Activated CD4-positive, alpha-beta T cell treated with anti-CD3 and anti-CD28 coated beads, Interleukin-2, amount 10 ng/mL, durations not matched to agents 24 days and 14 days (primary cell): ENCODE results near the gene PPP4C. TPM values are rescaled to one million over a fixed set of nuclear protein-coding genes. Genes with fewer than 3 reads are reported as not detected.
"Not testable (repeated sequence)": the region's sequence is repeated elsewhere in the genome, so short reads cannot be mapped to it uniquely, and the experiment has no call there.

Experiments used
- DNase-seq: peaks from one replicate; pipeline ENCODE4 v3.0.0; 2022
- H3K27ac Mint-ChIP-seq: one replicate; pipeline ENCODE4 v1.8.0; 2022; ENCODE audit warnings: mild to moderate bottlenecking, mixed read lengths
- H3K27me3 Mint-ChIP-seq: one replicate; pipeline ENCODE4 v1.8.0; 2022; ENCODE audit warnings: mixed read lengths
- H3K36me3 Mint-ChIP-seq: one replicate; pipeline ENCODE4 v1.8.0; 2022; ENCODE audit warnings: low read depth, mild to moderate bottlenecking, mixed read lengths
- H3K4me1 Mint-ChIP-seq: one replicate; pipeline ENCODE4 v1.8.0; 2021; ENCODE audit warnings: mixed read lengths
- H3K4me3 Mint-ChIP-seq: one replicate; pipeline ENCODE4 v1.8.0; 2022; ENCODE audit warnings: mild to moderate bottlenecking, moderate library complexity, mixed read lengths
- H3K9me3 Mint-ChIP-seq: one replicate; pipeline ENCODE4 v1.8.0; 2021; ENCODE audit warnings: mixed read lengths
- intact Hi-C: fragments of 100-400 bp; cut with micrococcal nuclease; formaldehyde crosslinking; loops from one replicate; pipeline ENCODE4 v1.15.1; 2023
- total RNA-seq: library from RNA; stranded (reverse); gene quantifications from 2 replicates; pipeline ENCODE4 v1.2.3, GENCODE V29; 2022

Gene PPP4C
- 144 and 145 TPM in 2 replicates for total RNA-seq

DNA sequence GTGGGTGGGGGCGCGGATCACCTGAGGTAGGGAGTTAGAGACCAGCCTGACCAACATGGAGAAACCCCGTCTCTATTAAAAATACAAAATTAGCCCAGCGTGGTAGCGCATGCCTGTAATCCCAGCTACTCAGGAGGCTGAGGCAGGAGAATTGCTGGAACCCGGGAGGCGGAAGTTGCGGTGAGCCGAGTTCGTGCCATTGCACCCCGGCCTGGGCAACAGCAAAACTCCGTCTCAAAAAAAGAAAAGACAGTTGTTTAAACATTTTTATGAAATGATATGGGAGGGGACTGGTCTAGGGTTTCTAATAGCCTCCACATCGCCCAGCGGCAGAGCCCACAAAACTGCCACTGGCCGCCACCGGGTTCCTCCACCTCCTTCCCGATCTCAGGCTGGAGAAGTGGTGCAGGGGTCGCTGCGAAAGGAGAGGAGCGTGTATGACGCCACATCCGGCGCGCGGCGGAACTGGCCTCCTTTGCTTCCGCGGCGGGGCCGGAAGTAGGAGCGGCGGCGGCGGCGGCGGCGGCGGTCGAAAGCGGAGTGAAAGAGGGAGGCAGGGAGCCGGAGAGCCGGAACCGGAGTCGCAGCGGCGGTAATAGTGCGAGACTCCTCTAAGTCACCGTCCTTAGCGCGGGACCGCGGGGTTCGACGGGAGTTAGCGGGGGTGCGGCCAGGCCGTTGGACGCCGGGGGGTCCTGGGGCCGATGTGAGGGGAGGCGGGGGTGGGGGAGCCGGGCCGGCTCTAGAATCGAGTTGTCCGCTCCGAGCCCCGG lies at the start of gene PPP4C:
PPP4C (plus strand) TSS at position 492 of the 773 bp plus-strand sequence. CDS start 384 bp downstream, outside the sequence.
- Mint-ChIP-seq H3K4me3 (peak within 1 kb of the TSS; percentile 91), H3K9me3 (no peaks in the 10 kb centered on the region), H3K36me3 (peaks cover 56% of the 10 kb centered on the region), H3K27ac (peak within 1 kb of the TSS; percentile 89), H3K4me1 (peaks cover 28% of the 10 kb centered on the region), H3K27me3 (no peaks in the 10 kb centered on the region)
- DNase-seq, result peak; percentile 98
- intact Hi-C loops, result loop anchor here (1.0 kb wide), 2 partner anchors 10 to 17 kb away; partner anchors contain the start of gene ALDOA

DNA sequence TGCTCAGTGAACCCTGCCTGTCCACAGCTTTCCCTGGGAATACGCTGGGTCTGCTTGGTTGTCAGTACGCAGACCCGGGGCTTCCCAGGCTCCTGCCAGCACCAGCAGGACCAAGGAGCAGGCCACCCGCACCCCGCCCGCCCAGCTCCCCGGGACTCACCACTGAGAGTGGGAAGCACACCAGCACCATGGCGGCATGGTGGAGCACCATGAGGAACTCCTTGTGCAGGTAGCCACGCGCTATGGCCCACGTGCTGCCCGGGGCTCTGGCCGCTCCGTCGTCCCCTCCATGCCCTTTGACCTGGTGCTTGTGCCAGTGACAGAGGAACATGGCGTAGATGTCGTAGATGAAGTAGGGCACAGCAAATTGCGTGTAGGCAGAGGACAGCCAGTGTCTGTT lies 49.3 kb upstream of the PPP4C start:
- no peaks in the 10 kb centered on the region for H3K36me3 Mint-ChIP-seq
- intact Hi-C loops, result loop anchor here (10.0 kb wide), 1 partner anchor 162 kb away; the partner anchor contains the start of gene CDIPT
- peaks cover 2% of the 10 kb centered on the region for H3K4me1 Mint-ChIP-seq
- H3K27ac Mint-ChIP-seq, result no peak overlapping the region
- H3K27me3 Mint-ChIP-seq, result peaks cover 41% of the 10 kb centered on the region
- H3K9me3 Mint-ChIP-seq, result no peaks in the 10 kb centered on the region
- DNase-seq, result no peak
- no peak overlapping the region for H3K4me3 Mint-ChIP-seq

DNA sequence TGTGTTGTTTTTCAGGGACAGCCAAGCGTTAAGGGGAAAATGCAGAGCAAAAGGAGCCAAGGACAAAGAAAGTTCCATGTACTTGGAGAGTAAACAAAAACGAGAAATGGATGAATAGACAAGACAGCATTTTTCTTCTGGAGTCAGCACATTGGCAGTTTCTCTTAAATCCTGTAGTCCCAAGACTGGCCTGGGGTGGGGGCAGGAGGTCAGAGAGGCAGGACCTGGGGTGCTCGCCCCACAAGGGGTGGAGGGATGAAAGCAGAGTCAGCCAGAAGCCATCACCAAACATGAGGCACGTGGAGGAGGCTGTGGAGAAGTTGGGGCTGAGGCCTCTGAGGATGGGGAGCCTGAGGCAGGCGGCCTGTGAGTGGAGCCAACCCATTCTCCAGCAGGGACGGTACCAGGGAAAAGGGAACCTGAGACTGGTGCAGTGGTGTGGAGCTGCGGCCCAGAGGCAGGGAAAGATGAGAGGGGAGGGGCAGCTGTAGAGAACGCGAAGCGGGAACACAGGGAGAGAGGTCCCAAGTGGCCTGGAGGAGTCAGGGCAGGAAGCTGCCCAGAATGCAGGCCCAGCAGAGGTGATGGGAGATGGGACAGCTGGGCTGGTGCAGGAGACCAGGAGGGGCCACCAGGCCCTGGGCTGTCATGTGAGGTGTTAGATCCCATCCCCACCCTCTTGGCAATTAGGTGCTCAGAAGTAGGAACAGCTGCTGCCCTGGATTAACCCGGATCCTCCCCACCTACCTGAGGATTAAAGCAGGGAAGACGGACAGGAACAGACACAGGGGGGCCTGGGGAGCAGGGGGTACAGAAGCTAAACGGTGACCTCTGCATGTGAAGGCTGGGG lies 48.0 kb upstream of the PPP4C start:
- Mint-ChIP-seq H3K9me3 (no peaks in the 10 kb centered on the region), H3K4me1 (peaks cover 6% of the 10 kb centered on the region), H3K4me3 (no peak overlapping the region), H3K36me3 (no peaks in the 10 kb centered on the region), H3K27ac (no peak overlapping the region), H3K27me3 (peaks cover 49% of the 10 kb centered on the region)
- DNase-seq, result peak; percentile 53
- intact Hi-C loops, result loop anchor here (10.0 kb wide), 1 partner anchor 163 kb away; the partner anchor contains the start of gene CDIPT

GRCh38 chr16:30028438-30029076 lies 47.2 kb upstream of the PPP4C start:
- Mint-ChIP-seq H3K36me3 (no peaks in the 10 kb centered on the region), H3K27ac (no peak overlapping the region), H3K4me1 (peaks cover 6% of the 10 kb centered on the region), H3K27me3 (peaks cover 49% of the 10 kb centered on the region), H3K9me3 (no peaks in the 10 kb centered on the region), H3K4me3 (no peak overlapping the region)
- DNase-seq, result peak; percentile 80
- intact Hi-C loops, result loop anchor here (10.0 kb wide), 1 partner anchor 164 kb away; the partner anchor contains the start of gene CDIPT

DNA sequence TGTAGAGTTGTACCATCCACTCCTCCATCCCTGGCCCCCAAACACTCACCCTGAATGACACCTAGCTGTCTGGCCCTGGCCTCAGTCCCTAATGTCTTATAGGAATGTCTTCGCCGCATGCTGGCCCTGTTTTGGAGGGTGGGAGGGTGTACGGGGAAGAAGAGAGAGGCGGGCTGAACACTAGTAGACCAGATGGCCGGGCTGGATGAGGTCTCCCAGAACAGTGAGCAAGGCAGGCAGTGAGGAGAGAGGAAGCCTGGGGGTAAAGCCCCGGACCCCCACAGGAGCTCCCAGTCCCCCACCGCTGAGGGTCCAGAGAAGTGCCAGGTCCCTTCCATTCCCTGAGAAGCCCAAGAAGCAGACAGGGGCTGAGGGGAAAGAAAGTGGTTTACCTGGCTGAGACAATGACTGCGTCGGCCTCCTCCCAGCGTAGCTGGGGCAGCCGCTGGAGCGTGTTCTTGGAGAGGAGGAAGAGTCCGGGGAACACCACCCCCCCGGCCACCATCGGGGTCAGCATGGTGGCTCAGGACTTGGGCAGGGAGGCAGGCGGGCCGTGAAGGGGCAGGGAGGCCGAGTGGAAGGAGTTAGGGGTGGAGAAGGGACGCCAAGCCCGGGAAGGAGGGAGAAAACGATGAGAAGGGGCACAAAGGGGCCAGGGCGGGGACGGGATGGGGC lies 45.6 kb upstream of the PPP4C start:
- H3K27ac Mint-ChIP-seq, result no peak overlapping the region
- H3K4me3 Mint-ChIP-seq, result peak overlapping the region; percentile 30
- H3K4me1 Mint-ChIP-seq, result peaks cover 8% of the 10 kb centered on the region
- no peaks in the 10 kb centered on the region for H3K36me3 Mint-ChIP-seq
- intact Hi-C loops, result no loop called here
- H3K27me3 Mint-ChIP-seq, result peaks cover 52% of the 10 kb centered on the region
- no peak for DNase-seq
- H3K9me3 Mint-ChIP-seq, result no peaks in the 10 kb centered on the region

- H3K9me3 Mint-ChIP-seq, result no peaks in the 10 kb centered on the region
- intact Hi-C loops, result no loop called here
- peaks cover 55% of the 10 kb centered on the region for H3K27me3 Mint-ChIP-seq
- peak within 1 kb of the TSS; percentile 30 for H3K4me3 Mint-ChIP-seq
- peaks cover 10% of the 10 kb centered on the region for H3K4me1 Mint-ChIP-seq
- no peaks in the 10 kb centered on the region for H3K36me3 Mint-ChIP-seq
- no peak within 1 kb of the TSS for H3K27ac Mint-ChIP-seq
- peak; percentile 56 for DNase-seq
Observed at GRCh38 chr16:30030841-30031413, 44.9 kb upstream of the PPP4C start, which contains the start of gene TLCD3B. Gene TLCD3B (minus strand): TSS chr16:30031271. CDS start chr16:30030527, 744 bp downstream.

GRCh38 chr16:30031477-30031918 lies 44.3 kb upstream of the PPP4C start:
- H3K27ac Mint-ChIP-seq, result no peak overlapping the region
- intact Hi-C loops, result no loop called here
- no peak overlapping the region for H3K4me3 Mint-ChIP-seq
- peaks cover 56% of the 10 kb centered on the region for H3K27me3 Mint-ChIP-seq
- H3K36me3 Mint-ChIP-seq, result no peaks in the 10 kb centered on the region
- peak; percentile 57 for DNase-seq
- no peaks in the 10 kb centered on the region for H3K9me3 Mint-ChIP-seq
- H3K4me1 Mint-ChIP-seq, result peaks cover 10% of the 10 kb centered on the region

- H3K27me3 Mint-ChIP-seq, result peaks cover 51% of the 10 kb centered on the region
Observed at GRCh38 chr16:30032083-30032819, 43.5 kb upstream of the PPP4C start.

GRCh38 chr16:30033270-30033669 lies 42.5 kb upstream of the PPP4C start:
- H3K36me3 Mint-ChIP-seq, result no peaks in the 10 kb centered on the region
- intact Hi-C loops, result no loop called here
- H3K9me3 Mint-ChIP-seq, result no peaks in the 10 kb centered on the region
- DNase-seq, result peak; percentile 56
- H3K27ac Mint-ChIP-seq, result no peak overlapping the region
- peaks cover 48% of the 10 kb centered on the region for H3K27me3 Mint-ChIP-seq
- H3K4me3 Mint-ChIP-seq, result no peak overlapping the region
- peaks cover 10% of the 10 kb centered on the region for H3K4me1 Mint-ChIP-seq

More at GRCh38 chr16:30032083-30032819, 43.5 kb upstream of the PPP4C start:
- intact Hi-C loops, result no loop called here
- Mint-ChIP-seq H3K36me3 (no peaks in the 10 kb centered on the region), H3K27ac (peak overlapping the region; percentile 51), H3K4me1 (peaks cover 10% of the 10 kb centered on the region), H3K9me3 (no peaks in the 10 kb centered on the region), H3K4me3 (no peak overlapping the region)
- peak; percentile 90 for DNase-seq

GRCh38 chr16:30040221-30040620 lies 35.6 kb upstream of the PPP4C start:
- H3K36me3 Mint-ChIP-seq, result peaks cover 2% of the 10 kb centered on the region
- DNase-seq, result no peak
- H3K4me1 Mint-ChIP-seq, result peaks cover 3% of the 10 kb centered on the region
- no peaks in the 10 kb centered on the region for H3K9me3 Mint-ChIP-seq
- intact Hi-C loops, result no loop called here
- H3K27me3 Mint-ChIP-seq, result peaks cover 25% of the 10 kb centered on the region
- no peak overlapping the region for H3K4me3 Mint-ChIP-seq
- no peak overlapping the region for H3K27ac Mint-ChIP-seq

- H3K4me3 Mint-ChIP-seq, H3K9me3 Mint-ChIP-seq, H3K36me3 Mint-ChIP-seq, H3K27ac Mint-ChIP-seq, DNase-seq, intact Hi-C loops, H3K4me1 Mint-ChIP-seq: not testable (repeated sequence)
- peaks cover 23% of the 10 kb centered on the region for H3K27me3 Mint-ChIP-seq
Observed at GRCh38 chr16:30040690-30041089, 35.1 kb upstream of the PPP4C start.

DNA sequence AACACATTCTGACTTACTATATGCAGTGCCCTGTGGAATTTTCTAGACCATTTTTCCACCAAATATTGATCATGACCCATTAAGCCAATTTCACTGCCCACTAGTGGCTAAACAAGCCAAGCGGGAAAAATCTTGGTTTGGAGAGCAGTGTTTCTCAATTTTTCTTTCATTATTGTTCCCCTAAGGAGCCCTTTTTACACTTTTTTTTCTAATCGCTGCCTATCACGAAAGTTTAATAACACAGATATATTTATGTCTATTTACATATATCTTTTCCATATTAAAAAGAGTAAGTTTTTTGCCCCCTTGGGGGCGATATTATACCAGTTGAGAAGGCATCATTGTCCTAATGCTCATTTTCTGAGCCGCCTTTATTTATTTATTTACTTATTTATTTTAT lies 34.0 kb upstream of the PPP4C start:
- DNase-seq, result no peak
- Mint-ChIP-seq H3K27me3 (peaks cover 19% of the 10 kb centered on the region), H3K9me3 (no peaks in the 10 kb centered on the region), H3K27ac (no peak overlapping the region), H3K4me1 (peaks cover 4% of the 10 kb centered on the region), H3K36me3 (peaks cover 2% of the 10 kb centered on the region), H3K4me3 (no peak overlapping the region)
- intact Hi-C loops, result no loop called here
